EL (cell line): ENCODE results near the gene IKZF2.
"Not testable (repeated sequence)": the region's sequence is repeated elsewhere in the genome, so short reads cannot be mapped to it uniquely, and the experiment has no call there.

ENCODE experiments used
- DNase-seq: peaks from one replicate; pipeline ENCODE4 v3.0.0-alpha.2; 2016

The IKZF2 gene

DNA sequence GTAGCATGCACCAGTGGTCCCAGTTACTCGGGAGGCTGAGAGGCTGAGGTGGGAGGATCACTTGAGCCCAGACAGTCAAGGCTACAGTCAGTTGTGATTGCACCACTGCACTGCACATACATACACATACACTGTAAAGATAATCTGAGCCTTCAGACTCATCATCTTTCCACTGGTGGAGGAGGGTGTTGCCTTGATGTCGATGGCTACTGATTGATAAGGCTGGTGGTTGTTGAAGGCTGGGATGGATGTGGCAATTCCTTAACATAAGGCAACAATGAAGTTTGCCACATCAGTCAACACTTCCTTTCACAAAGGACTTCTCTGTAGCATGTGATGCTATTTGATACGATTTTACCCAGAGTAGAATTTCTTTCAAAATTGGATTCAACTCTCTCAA lies 118.8 kb downstream of the IKZF2 start:
- no peak for DNase-seq

DNA sequence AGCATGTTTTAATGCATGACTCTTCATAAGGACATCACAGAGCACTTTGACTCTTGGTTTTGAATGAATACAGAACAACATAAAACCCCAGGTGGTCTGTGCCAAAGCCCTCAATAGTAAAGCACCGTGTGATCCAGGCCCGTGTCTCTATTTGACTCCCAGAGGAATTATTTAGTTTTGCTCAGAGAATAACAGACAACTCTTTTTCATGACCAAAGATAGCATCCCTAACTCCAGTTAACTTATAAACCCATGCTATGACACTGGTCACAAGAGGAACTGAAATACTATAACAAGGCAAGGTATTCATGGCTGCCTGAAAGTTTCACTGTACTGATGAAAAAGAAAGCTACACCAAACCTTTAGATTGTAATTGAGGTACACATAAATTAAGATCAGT lies 128.4 kb downstream of the IKZF2 start:
- no peak for DNase-seq

DNA sequence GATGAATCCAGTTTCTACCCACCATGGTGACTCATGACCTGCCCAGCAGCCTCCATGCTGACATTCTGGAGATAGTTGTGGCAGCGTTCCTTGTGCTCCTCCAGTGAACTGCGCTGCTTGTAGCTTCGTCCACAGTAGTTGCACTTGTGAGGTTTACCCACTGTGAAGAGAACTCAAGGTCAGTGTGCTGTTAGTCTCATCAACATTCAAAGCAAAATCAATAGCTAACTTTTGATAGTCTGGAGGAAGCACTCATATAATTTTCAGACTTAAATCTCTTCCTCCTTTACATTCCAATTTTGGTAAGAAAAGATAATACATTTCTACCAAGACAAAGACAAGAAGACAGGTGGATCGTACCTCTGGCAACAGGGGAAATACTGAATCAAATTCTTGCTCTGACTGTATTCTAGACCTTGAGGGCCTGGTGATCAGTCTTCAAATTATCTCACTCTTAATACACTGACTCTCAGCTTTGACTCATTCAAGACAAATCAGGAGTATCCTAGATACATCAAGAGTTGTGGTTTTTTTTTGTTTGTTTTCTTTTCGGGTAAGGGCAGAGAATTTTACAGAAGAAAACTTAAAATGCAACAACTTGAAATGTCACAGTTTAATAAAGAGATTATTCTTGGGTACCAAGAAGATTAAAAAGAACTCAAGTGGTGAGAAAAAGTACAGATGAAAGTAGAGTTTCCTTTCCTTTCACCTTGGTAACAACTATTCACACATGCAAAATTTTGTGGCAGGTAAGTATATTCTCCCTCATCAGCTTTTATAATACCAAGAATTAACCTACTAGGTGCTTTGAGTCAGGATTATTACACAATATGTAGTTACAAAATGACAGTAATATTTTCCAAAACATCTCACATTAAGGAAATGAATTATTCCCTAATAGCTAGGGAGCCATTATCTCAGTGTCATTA lies 129.2 kb downstream of the IKZF2 start:
- peak; percentile 84 for DNase-seq

DNA sequence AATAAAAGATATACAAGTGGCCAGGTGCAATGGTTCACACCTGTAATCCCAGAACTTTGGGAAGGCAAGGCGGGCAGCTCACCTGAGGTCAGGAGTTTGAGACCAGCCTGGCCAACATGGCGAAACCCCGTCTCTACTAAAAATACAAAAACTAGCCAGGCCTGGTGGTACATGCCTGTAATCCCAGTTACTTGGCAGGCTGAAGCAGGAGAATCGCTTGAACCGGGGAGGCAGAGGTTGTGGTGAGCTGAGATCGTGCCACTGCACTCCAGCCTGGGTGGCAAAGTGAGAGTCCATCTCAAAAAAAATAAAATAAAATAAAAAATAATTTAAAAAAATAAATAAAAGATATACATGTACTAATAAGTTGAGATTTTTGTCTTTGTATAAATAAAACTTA lies 130.5 kb downstream of the IKZF2 start:
- DNase-seq, result not testable (repeated sequence)

DNA sequence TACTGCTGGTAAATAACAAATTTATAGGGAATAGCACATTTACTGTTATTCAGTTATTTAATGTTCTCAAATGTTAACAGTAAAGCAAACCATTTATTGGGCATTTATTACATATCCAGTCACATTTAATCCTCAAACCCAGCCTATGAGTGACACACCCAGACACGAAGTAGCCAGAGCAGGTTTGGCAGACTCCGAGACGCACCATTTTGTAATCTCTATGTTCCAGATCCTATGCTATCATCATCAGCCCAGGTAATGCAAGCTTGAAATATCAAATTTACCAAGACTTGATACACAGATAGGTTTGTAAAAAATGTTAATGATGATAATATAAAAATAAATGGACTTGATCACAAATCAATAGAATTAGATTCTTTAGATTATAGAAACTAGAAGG lies 131.1 kb downstream of the IKZF2 start:
- no peak for DNase-seq

DNA sequence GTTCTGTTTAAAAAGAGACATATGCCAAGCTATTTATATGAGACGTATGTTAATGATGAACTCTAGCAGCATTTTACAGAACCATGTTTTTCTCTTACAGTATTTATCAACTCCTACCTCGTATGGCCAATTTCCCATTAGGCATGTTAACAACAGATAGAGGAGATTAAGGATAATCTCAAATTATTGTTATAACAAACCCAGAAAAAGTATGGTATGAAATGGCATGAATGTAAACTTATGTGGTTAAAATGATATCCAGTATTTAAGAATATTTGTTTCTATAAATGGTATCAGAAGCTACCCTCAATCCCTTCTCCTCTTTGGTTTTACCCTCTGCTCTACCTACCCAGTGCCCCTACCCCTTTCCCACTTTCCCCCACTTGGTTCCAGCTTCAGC lies 132.0 kb downstream of the IKZF2 start:
- no peak for DNase-seq

DNA sequence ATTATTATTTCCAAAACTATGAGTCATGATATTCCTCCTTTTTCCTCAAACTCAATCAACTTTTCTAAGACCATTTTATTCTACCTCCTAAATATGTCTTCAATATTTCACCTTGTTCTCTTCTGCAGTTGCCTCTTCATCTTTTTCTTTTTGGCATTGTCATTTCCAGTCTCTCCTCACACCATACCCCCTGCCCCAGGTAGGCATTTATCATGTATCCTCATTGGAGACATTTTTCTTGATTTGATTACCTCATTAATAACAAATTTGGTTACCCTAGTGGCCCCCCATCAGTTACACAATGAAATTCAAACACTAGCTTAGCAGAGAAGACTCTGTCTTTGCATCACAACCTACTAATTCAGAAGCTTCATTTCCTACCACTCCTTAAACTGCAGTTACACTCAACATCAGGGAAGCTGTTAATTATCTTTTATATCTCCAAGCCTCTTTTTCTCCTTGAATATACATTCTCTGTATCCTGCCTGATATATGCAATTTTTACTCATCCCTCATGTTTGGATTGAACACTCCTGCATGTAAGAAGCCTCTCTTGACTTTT lies 133.0 kb downstream of the IKZF2 start:
- no peak for DNase-seq

DNA sequence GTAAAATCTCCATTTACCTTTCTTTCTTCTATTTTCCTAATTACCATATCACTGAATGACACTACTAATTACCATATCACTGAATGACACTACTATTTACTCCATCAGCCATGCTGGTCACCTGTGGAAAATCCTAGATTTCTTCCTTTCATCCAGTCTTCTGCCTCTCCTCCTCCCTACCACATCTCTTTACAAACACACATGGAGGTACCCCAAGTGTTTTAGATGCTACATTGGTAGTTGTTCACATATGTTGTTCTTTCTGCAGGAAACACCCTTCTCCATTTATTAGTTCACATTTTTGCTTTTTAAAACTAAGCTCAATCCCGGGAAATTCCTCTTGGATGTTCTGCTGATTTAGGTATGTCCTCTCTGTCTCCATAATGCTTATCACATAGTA lies 134.0 kb downstream of the IKZF2 start:
- DNase-seq, result no peak

DNA sequence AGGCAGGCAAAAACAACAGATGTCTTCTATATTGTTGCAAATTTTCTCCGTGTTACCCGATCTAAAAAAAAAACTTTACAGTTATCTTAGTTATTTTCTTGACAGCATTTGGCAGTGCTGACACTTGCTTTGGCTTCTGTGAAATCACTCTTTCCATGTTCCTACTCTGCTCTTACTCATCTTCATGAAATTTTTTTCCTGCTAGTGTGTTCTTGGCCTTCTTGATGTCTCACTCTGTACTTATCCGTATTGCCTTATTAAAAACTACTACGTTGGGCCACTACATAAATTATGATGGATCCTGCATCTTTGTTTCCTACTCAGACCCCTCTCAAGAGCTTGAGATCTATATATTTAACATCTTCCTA lies 134.4 kb downstream of the IKZF2 start:
- DNase-seq, result peak; percentile 28

DNA sequence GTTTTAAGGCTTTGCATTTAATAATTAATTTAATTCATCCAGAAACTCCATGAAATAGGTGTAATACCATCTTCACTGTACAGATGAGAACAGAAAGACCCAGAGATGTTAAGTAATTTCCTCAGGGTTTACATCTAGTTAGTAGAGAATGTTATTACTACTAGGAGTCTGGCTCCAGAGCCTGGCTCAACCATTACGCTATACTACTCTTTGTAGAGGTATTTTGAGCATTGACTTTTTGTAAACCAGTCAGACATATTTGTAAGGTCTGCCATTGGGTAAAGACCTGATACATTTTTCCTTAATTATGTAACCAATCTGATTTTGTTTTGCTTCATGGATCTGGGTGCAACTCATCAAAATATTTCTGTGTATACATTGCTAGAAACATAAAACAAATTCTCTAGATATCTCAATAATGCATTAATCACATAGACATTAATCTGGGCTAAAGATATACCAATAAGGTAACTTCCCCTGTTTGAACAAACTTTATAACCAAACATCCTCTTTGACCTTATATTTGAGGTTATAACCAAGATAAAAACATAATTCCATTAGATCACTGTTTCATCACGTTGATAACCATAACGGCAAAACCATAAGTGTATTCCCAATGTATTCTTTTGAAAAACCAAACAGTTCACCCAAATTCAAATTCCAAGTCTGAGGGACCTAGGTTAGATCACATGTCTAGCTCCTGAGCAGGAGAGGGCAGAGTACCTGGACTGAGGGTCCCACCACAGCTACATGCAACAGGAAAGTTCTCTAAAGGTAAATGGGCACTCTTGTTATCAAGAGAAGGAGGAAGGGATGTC lies 135.0 kb downstream of the IKZF2 start:
- DNase-seq, result no peak

DNA sequence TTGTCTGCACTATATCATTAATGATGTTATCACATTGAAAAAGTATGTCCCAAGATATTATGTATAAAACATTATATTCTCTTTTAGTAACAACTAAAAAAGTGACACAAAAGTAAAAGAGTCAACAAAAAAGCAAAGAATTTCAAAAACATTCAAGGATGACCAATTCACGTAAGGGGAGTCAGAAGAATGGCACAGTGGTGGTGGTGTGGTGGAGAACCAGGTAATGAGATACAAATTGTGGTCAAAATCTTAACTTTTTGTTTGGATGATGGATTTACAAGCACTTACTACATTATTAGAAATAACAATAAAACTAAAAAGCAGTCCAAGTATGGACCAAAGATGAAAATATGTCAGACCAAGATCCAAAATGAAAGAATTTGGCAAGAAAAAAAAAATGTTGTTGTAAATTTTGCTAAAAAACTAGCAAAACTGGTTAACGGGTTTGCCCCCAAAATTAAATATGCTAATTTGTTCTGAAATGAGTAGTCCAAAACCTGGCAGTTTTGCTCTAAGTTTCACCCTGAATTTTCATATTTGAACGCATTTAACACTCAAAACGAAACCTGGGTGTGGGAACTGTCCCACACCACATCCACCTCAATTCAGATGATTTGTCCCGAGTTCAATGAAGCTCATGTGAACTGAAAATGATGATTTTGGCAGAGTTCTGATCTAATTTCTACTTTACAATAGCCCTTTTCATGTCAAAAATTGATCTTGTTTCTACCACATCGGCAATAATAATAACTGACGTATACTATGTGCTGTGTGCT lies 135.8 kb downstream of the IKZF2 start:
- no peak for DNase-seq

DNA sequence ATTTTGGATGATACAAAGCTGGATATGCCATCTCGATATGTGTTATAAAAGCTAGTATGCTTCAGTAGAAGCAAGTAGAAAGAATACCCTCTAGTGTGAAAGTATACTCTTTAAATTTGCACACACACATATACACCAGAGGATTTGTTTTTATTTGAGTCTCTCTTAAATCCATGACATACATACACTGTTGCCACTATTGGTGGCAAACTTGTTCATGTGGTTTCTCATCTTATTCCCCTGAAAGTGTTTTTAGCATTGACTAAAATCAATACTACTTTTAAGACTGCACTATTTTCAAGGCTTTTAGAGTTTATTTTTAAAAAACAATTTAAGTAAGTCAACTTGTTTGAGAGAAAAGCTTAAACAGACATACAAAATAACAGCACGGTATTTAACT lies 137.4 kb downstream of the IKZF2 start:
- DNase-seq, result no peak

DNA sequence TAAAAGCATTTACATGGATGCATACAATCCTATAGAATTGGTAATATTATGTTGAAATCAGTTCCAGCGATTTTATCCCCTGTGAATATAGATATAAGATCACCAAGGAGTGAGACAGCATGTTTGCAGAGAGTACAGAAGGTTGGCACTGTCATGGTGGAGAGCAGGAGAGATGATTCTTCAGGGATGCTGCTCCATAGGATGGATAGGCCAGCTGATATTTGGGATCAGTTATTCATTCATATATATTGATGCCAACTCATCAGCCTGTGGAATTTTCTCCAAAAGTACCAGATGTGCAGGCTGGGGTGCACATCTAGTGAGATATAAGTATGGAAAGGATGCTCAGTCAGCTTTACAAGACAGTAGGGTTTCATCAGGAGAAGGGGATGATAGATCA lies 139.9 kb downstream of the IKZF2 start:
- DNase-seq, result no peak

DNA sequence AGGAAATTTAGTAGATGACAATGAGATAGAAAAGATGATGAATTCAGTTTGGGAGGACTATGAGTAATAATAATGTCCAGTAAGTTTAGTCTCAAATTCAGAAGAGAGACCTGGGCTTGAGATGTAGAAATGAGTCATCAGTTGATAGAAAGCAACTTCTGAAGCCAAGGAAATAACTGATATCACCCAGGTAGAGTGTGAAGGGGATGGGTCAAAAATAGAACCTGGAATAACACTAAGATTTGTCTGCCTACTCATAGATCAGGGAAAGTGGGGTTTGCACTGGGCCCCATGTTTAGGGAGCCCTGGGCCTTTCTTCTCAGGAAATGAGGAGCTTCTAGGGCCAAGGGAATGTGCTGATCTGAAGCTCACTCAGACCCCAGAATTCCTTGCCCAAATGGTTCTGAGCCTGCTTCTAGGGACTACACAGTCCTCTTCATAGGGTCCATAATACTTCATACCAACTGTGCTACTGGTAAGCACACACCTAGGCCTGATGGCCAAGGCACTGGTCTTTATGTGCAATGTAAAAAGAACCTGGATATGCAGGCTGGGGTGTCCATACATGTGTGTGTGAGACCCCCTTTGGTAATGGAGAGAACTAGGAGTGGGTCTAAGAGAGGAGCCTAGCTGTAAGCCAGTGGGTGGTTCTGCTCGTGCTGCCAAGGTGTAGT lies 141.2 kb downstream of the IKZF2 start:
- no peak for DNase-seq

DNA sequence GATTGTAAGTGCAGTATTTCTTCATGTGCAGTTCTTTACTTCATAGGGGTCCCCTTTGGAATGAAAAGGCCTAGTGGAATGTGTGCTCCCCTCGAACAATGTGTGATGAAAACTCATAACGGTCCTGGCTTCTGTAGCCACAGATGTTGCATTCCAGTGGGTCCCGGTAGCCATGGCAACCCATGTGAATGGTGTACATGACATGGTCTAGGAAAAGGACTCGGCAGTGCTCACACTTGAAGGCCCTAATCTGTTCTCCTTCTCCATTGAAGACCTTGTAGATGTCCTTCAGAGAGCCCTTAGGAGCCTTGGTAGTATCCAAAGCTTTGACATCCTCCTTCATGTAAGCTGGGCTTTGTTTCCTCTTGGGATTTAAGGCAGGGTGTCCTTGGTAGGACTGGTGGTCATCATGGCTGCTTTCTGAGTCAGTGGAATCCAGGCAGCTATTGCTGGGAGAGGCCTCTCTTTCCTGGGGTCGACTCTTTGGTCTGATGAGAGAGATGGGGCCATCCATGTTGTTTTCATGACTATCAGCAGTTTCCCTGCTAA lies 144.0 kb downstream of the IKZF2 start:
- DNase-seq, result no peak

DNA sequence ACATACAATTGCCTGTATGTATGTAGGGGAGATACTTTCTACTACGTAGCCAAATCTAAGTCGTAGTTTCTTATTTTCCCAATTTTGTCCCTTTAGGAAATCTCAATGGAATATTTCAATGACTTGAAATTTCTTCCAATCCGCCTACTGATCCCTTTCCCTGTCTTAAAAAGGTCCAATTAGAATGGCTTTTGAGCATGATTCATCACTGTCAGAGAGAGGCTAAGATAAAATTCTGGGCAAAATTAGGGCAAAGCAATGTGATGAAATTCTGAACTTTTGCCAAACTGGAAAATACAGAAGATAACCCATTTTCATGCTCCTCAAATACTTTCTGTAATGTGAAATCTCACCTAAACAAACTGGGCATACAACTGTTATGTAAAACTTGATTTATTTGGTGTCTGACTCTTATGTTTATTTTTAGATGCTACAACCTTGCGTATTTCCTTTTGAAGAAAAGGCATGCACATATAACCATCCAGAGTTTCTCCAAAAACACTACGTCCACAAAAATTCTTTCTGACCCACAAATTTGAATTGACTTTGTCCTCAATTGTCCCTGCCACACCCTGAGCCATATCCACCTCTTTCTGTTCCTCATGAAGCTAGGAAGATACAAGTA lies 147.1 kb downstream of the IKZF2 start:
- no peak for DNase-seq

DNA sequence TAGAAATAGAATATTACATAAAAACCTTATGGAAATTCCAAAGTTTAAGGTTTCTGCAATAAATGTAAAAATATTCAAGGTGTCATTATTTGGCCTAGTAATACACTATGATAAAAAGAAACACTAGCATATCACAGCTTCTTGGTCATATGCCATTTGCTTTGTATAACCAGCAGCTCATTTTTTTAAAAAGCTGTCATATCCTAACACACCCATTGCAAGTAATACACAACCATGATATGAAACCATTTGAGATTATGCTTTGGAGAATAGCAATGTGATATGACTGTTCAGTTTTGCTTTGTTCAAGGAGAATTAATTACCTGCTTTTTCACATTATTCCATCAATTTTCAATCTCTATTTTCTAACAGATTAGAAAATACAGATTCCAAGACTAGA lies 149.0 kb downstream of the IKZF2 start:
- no peak for DNase-seq

DNA sequence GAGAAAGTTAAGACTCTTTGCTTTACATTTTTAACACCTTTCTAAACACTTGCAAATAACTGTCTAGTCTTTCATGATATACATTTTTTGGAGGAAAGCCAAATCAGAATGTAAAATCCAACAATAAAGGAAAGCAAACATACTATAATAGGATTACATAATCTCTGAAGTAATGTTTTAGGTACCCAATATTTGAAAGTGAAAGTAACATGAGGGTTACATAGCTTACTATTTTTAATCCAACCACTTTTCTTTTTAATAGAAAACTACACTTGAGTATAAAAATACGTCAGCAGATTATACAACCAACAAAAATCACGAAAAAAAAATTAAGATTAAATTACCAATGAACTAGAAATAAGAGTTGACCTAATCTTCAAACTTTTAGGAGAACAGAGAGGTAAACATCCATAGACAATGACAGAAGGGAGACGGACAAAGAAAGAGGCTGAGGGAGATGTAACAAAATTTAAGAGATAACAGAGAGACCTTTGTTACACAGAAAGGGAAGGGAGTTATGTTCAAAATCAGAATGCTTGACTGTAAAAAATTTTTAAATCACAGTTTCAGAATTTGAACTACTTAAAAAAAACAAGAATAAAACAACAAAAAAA lies 150.0 kb downstream of the IKZF2 start:
- no peak for DNase-seq

DNA sequence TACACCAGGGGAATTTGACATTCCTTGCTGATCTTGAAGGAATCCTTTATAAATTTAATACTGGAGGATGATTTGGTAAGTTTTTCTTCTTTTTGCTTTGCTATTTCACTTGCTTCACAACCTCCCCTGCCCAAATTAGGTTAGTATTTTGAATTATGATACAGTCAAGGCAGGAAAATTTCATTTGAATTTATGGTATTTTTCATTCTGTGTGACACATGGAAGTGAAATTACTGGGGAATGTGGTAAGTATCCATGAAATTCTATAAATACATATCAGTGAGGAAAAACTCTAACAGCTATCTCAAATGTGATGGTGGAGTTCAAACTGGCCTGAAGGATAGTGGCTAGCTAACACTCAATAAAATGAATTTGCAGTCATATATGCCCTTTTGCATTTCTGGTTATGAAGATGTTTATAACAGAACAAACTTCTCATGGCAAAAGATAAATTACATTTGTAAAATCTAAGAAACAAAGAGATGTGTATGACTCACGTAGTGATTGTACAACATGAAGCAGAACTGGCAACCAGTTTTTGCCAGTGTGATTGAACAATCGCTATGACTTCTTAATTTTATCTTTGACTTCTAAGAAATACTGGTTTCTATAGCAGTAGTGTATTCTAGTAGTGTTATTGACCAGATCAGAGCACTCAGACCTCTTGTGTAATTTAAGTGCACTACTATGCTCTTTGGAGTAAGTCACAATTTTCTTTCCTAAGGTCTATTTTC lies 152.6 kb downstream of the IKZF2 start:
- peak; percentile 20 for DNase-seq

DNA sequence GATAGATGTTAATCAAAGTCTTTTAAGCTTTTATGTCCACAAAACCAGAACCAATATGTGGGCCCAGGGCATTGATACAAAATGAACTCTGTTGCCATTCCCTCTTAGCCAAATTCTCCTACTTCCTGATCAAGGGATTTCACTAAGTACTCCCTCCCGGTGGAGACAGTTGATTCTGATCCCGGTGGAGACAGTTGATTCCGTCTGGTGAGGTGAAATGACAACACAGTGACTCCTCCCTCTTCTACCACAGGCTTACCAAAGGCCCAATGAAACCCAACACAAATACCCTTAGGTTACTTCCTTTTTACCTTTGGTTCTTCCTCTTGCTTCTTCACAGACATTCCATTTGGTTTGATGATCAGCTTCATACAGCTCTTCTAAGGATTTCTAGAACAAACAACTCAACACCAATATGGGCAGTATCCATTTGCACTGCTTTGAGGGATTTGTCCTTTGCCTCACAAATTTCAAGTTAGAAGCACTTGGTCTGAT lies 153.8 kb downstream of the IKZF2 start:
- DNase-seq, result no peak
